Panc1 (cell line): ENCODE results near the gene PNMA1. TPM values are rescaled to one million over a fixed set of nuclear protein-coding genes. Genes with fewer than 3 reads are reported as not detected.

Experiments used
- ATAC-seq: fragments of 200-7000 bp; cut with Tn5 transposase; 2 replicates; pipeline ENCODE4 v1.9.1; 2020; ENCODE audit warnings: mild to moderate bottlenecking, moderate library complexity
- BruUV-seq: library from RNA; stranded (reverse); fragments of 400-500 nt; replicated peaks from 2 replicates; lab custom pipeline; 2021; lab: Mats Ljungman, UMichigan
- CTCF ChIA-PET: fragments of 300-600 bp; sonication (Branson Sonifier 250); formaldehyde crosslinking; loops from one replicate; lab custom pipeline; 2022; ENCODE audit warnings: antibody characterized with exemption; lab: Charles Lee
- POLR2A ChIA-PET: fragments of 300-600 bp; sonication (Branson Sonifier 250); formaldehyde crosslinking; loops from one replicate; lab custom pipeline; 2022; ENCODE audit warnings: antibody characterized with exemption; lab: Charles Lee
- DNase-seq: peaks from one replicate; pipeline ENCODE4 v3.0.0-alpha.2; 2010; ENCODE audit warnings: low read depth, low spot score
- H3K27ac ChIP-seq: 2 replicates; pipeline ENCODE4 v1.5.1; 2011; ENCODE audit warnings: mild to moderate bottlenecking, low read length, inconsistent platforms
- H3K27me3 ChIP-seq: fragments of 200-500 bp; sonication (Bioruptor generic); 2 replicates; pipeline ENCODE4 v1.6.0; 2014; ENCODE audit warnings: low read length, inconsistent platforms; ENCODE audit not compliant: control insufficient read depth, insufficient read depth
- H3K36me3 ChIP-seq: fragments of 200-500 bp; sonication (Bioruptor generic); 2 replicates; pipeline ENCODE4 v1.5.1; 2014; ENCODE audit warnings: inconsistent platforms, mild to moderate bottlenecking, low read length, moderate library complexity; ENCODE audit not compliant: control insufficient read depth, insufficient read depth
- H3K4me1 ChIP-seq: 2 replicates; pipeline ENCODE4 v1.5.1; 2011; ENCODE audit warnings: inconsistent platforms, mild to moderate bottlenecking, low read length, moderate library complexity; ENCODE audit not compliant: control insufficient read depth, insufficient read depth
- H3K4me3 ChIP-seq, 2 experiments: 2 replicates each; pipeline ENCODE4 v1.5.1; 2011 to 2012; ENCODE audit warnings: low read depth in 2 of 2, low read length in 2 of 2, mild to moderate bottlenecking in 2 of 2, inconsistent platforms in 1 of 2, moderate library complexity in 1 of 2
- H3K9me3 ChIP-seq: fragments of 200-500 bp; sonication (Bioruptor generic); 2 replicates; pipeline ENCODE4 v1.5.1; 2014; ENCODE audit warnings: low read depth, mild to moderate bottlenecking, inconsistent platforms, low read length, moderate library complexity; ENCODE audit not compliant: control insufficient read depth, insufficient read depth
- CTCF ChIP-seq: fragments of 450-650 bp; IDR thresholded peaks from 2 replicates; pipeline ENCODE4 v1.5.1; 2017; ENCODE audit warnings: mild to moderate bottlenecking
- POLR2AphosphoS5 ChIP-seq: IDR thresholded peaks from 2 replicates; pipeline ENCODE4 v1.6.1; 2012; ENCODE audit warnings: mild to moderate bottlenecking, low read depth, low read length, moderate library complexity
- REST ChIP-seq, 2 experiments: IDR thresholded peaks; 2 replicates each; pipeline ENCODE4 v1.6.1; 2011 to 2012; ENCODE audit warnings: low read depth in 2 of 2, control low read depth in 1 of 2, low read length in 1 of 2, mild to moderate bottlenecking in 1 of 2, moderate library complexity in 1 of 2; ENCODE audit not compliant: insufficient read depth in 1 of 2
- SIN3A ChIP-seq: IDR thresholded peaks from 2 replicates; pipeline ENCODE4 v1.6.1; 2012; ENCODE audit warnings: low read depth, mild to moderate bottlenecking, low read length, moderate library complexity, borderline replicate concordance; ENCODE audit not compliant: insufficient read depth
- TCF7L2 ChIP-seq: IDR thresholded peaks from 2 replicates; pipeline ENCODE4 v1.6.1; 2011; ENCODE audit warnings: mild to moderate bottlenecking, low read depth, low read length, inconsistent platforms
- in situ Hi-C: cut with HindIII; loops from 2 replicates; pipeline ENCODE4 v1.10.0; 2016; ENCODE audit warnings: low sequenced_read_pairs, low pct_unique_long_range_greater_than_20kb
- intact Hi-C: fragments of 100-400 bp; cut with micrococcal nuclease; formaldehyde crosslinking; loops from one replicate; pipeline ENCODE4 v1.10.0; 2022; ENCODE audit not compliant: unreplicated experiment
- total RNA-seq: library from RNA; stranded (reverse); gene quantifications from one replicate; pipeline ENCODE4 v1.2.1, GENCODE V29; 2021; ENCODE audit not compliant: unreplicated experiment

The PNMA1 gene
- total RNA-seq, 1 experiment from 2014 or later, result 49.7 TPM

- no peak for ATAC-seq
- no peaks in the 10 kb centered on the region for H3K27me3 ChIP-seq
- no peaks in the 10 kb centered on the region for H3K36me3 ChIP-seq
- intact Hi-C loops (no loop called here), in situ Hi-C loops (no loop called here)
- no peak for DNase-seq
- H3K27ac ChIP-seq, result no peak overlapping the region
- no TSS peak for BruUV-seq
- no peaks in the 10 kb centered on the region for H3K9me3 ChIP-seq
- no peaks in the 10 kb centered on the region for H3K4me1 ChIP-seq
- no peak for TF ChIP-seq TCF7L2
- H3K4me3 ChIP-seq, result no peak overlapping the region
- POLR2A ChIA-PET, result no interaction called here
- CTCF ChIA-PET, result no interaction called here
Observed at GRCh38 chr14:73695082-73695481, 19.1 kb downstream of the PNMA1 start.

GRCh38 chr14:73694083-73694482, 20.1 kb downstream of the PNMA1 start:
- in situ Hi-C loops, result no loop called here
- CTCF ChIA-PET, result interaction anchor here (0.6 kb wide), 1 partner anchor 136 kb away, joined by 3 read pairs; no protein-coding TSS in a partner anchor

GRCh38 chr14:73686901-73687300, 27.3 kb downstream of the PNMA1 start:
- Histone ChIP-seq H3K27ac (no peak overlapping the region), H3K9me3 (no peaks in the 10 kb centered on the region), H3K4me3 (no peak overlapping the region), H3K27me3 (no peaks in the 10 kb centered on the region), H3K4me1 (no peaks in the 10 kb centered on the region), H3K36me3 (no peaks in the 10 kb centered on the region)
- BruUV-seq, result no TSS peak
- no peak for TF ChIP-seq REST (IDR thresholded peaks at IDR 0.05; ENCODE audit: insufficient read depth in 1 of 2, low read depth in 2 of 2, low read length in 1 of 2)
- no peak for TF ChIP-seq SIN3A
- no peak for TF ChIP-seq CTCF
- no peak for TF ChIP-seq TCF7L2
- no peak for TF ChIP-seq POLR2AphosphoS5
- POLR2A ChIA-PET, result interaction anchor here (0.6 kb wide), 2 partner anchors 110 to 158 kb away, joined by 4 to 7 read pairs; no protein-coding TSS in a partner anchor
- ATAC-seq, result no peak
- CTCF ChIA-PET, result no interaction called here
- DNase-seq, result no peak
- in situ Hi-C loops (no loop called here), intact Hi-C loops (no loop called here)

More at GRCh38 chr14:73694083-73694482, 20.1 kb downstream of the PNMA1 start:
- Histone ChIP-seq H3K27ac (no peak overlapping the region), H3K4me3 (no peak overlapping the region), H3K27me3 (no peaks in the 10 kb centered on the region), H3K9me3 (no peaks in the 10 kb centered on the region), H3K36me3 (no peaks in the 10 kb centered on the region), H3K4me1 (no peaks in the 10 kb centered on the region)
- no peak for TF ChIP-seq TCF7L2
- BruUV-seq, result no TSS peak
- ATAC-seq (no peak), DNase-seq (no peak)
- POLR2A ChIA-PET, result no interaction called here
- intact Hi-C loops, result no loop called here
